HCT116 (cell line): ENCODE measurements around the gene SEL1L3.

Source experiments
- CEBPB ChIP-seq: IDR thresholded peaks from 2 replicates; pipeline ENCODE4 v1.6.1; 2012; ENCODE audit warnings: low read depth
- EGR1 ChIP-seq: IDR thresholded peaks from 2 replicates; pipeline ENCODE4 v1.6.1; 2012; ENCODE audit warnings: low read depth
- EZH2 ChIP-seq: fragments of 200-600 bp; sonication (generic); IDR thresholded peaks from 2 replicates; pipeline ENCODE4 v1.6.1; 2017; ENCODE audit warnings: antibody characterized with exemption, mixed run types
- EZH2phosphoT487 ChIP-seq: fragments of 200-600 bp; IDR thresholded peaks from 2 replicates; pipeline ENCODE4 v1.6.1; 2018; ENCODE audit warnings: antibody characterized with exemption, borderline replicate concordance
- POLR2A ChIP-seq: IDR thresholded peaks from 2 replicates; pipeline ENCODE4 v1.7.0; 2011; ENCODE audit warnings: borderline replicate concordance; ENCODE audit not compliant: insufficient read depth, insufficient read length; ENCODE audit errors: extremely low read depth
- POLR2AphosphoS5 ChIP-seq: IDR thresholded peaks from 2 replicates; pipeline ENCODE4 v1.6.1; 2011; ENCODE audit warnings: mild to moderate bottlenecking, low read depth, low read length, moderate library complexity
- RAD21 ChIP-seq: IDR thresholded peaks from 2 replicates; pipeline ENCODE4 v1.6.1; 2012; ENCODE audit warnings: low read depth, mild to moderate bottlenecking
- REST ChIP-seq: IDR thresholded peaks from 2 replicates; pipeline ENCODE4 v1.6.1; 2012; ENCODE audit warnings: low read depth
- SP1 ChIP-seq: IDR thresholded peaks from 2 replicates; pipeline ENCODE4 v1.6.1; 2012; ENCODE audit warnings: low read depth
- YY1 ChIP-seq: IDR thresholded peaks from 2 replicates; pipeline ENCODE4 v1.6.1; 2011; ENCODE audit warnings: low read length, low read depth, moderate library complexity, mild to moderate bottlenecking; ENCODE audit not compliant: insufficient replicate concordance; ENCODE audit errors: extremely low read depth
- ZNF274 ChIP-seq: fragments of 200-500 bp; sonication (Bioruptor generic); IDR thresholded peaks from 2 replicates; pipeline ENCODE4 v1.6.1; 2014; ENCODE audit warnings: mild to moderate bottlenecking, low read depth, low read length, inconsistent platforms
- TF ChIP-seq, protein P1 (sequence below), 3 experiments: fragments of 200-600 bp in 1 of 3; sonication (generic) in 1 of 3; IDR thresholded peaks in 2 of 3; conservative IDR thresholded peaks in 1 of 3; 2 replicates each; pipeline ENCODE4 v1.5.1; 2012 to 2017; ENCODE audit warnings: low read depth in 2 of 3, low read length in 2 of 3, antibody characterized with exemption in 1 of 3, borderline replicate concordance in 1 of 3, control low read depth in 1 of 3, mild to moderate bottlenecking in 1 of 3, mixed read lengths in 1 of 3, mixed run types in 1 of 3, moderate library complexity in 1 of 3; ENCODE audit not compliant: insufficient read depth in 1 of 3
- TF ChIP-seq, protein P2 (sequence below): IDR thresholded peaks from 2 replicates; pipeline ENCODE4 v1.6.1; 2012

GRCh38 chr4:25788703-25789238 is 74.0 kb downstream of the SEL1L3 start:
- TF ChIP-seq POLR2AphosphoS5, result no peak
- TF ChIP-seq EZH2phosphoT487, result no peak
- TF ChIP-seq, protein P1, sequence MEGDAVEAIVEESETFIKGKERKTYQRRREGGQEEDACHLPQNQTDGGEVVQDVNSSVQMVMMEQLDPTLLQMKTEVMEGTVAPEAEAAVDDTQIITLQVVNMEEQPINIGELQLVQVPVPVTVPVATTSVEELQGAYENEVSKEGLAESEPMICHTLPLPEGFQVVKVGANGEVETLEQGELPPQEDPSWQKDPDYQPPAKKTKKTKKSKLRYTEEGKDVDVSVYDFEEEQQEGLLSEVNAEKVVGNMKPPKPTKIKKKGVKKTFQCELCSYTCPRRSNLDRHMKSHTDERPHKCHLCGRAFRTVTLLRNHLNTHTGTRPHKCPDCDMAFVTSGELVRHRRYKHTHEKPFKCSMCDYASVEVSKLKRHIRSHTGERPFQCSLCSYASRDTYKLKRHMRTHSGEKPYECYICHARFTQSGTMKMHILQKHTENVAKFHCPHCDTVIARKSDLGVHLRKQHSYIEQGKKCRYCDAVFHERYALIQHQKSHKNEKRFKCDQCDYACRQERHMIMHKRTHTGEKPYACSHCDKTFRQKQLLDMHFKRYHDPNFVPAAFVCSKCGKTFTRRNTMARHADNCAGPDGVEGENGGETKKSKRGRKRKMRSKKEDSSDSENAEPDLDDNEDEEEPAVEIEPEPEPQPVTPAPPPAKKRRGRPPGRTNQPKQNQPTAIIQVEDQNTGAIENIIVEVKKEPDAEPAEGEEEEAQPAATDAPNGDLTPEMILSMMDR (IDR thresholded peaks at IDR 0.05 in 2 of 3, conservative IDR thresholded peaks at IDR 0.05 in 1 of 3; ENCODE audit: borderline replicate concordance in 1 of 3, insufficient read depth in 1 of 3, low read depth in 2 of 3, low read length in 2 of 3), result no peak
- no peak for TF ChIP-seq RAD21
- no peak for TF ChIP-seq EZH2
- TF ChIP-seq ZNF274, result no peak
- TF ChIP-seq POLR2A, result no peak
- TF ChIP-seq YY1, result no peak
- no peak for TF ChIP-seq SP1
- TF ChIP-seq, protein P2, sequence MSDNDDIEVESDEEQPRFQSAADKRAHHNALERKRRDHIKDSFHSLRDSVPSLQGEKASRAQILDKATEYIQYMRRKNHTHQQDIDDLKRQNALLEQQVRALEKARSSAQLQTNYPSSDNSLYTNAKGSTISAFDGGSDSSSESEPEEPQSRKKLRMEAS, result no peak
- no peak for TF ChIP-seq REST
- no peak for TF ChIP-seq EGR1
- no peak for TF ChIP-seq CEBPB
